Stimulated activated CD4-positive, alpha-beta T cell treated with anti-CD3 and anti-CD28 coated beads, Interleukin-4, amount 100 ng/mL, for 4 hours (primary cell): ENCODE results near the gene SLC16A5.

ENCODE experiments used
- DNase-seq, 2 experiments: peaks; one replicate each; pipeline ENCODE4 v3.0.0-alpha.2; 2020

Gene SLC16A5

DNA sequence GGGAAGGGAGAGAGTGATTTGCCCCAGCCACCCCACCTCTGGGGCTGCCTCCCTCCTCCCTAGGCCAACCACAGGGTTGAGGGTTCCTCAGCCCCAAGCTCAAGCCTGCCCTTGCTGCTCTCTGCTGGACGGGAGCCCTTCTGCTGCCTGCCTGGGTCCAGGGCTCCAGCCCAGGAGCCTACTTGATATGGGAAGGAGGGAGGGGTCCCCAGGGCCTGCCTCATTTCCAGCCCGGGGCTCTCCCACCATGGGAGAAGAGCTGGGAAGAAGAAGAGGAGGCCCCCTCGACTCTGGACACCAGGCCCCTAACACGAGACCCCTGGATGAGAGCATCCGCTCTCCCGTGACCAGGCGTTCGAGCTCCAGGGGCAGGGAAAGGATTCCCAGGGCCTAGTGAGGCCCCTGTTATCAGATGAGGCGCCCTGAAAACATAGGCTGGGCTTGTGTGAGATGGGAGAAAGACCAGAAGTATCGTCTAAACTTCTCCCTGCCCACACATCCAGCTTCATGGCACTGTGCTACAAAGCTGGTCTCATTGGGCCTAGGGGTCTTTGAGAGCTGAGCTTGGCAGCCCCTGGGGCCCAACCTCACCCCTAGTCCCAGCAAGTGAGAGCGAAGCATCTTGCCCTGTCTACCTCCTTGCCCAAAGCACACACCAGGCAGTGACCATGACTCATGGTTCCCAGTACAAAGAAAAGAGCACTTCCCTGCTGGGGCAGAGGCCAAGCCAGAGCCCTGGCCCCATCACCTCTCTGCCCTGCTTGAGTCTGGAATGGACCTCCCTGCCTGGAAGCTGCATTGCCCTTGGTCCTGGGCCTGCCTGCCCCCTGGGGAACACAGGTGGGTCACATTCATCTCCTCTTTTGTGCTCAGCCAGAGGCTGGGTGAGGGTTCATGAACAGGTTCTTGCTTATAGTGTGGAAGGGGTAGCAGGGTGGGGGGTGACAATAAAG, 987 bp downstream of the SLC16A5 start:
- DNase-seq: no peak

DNA sequence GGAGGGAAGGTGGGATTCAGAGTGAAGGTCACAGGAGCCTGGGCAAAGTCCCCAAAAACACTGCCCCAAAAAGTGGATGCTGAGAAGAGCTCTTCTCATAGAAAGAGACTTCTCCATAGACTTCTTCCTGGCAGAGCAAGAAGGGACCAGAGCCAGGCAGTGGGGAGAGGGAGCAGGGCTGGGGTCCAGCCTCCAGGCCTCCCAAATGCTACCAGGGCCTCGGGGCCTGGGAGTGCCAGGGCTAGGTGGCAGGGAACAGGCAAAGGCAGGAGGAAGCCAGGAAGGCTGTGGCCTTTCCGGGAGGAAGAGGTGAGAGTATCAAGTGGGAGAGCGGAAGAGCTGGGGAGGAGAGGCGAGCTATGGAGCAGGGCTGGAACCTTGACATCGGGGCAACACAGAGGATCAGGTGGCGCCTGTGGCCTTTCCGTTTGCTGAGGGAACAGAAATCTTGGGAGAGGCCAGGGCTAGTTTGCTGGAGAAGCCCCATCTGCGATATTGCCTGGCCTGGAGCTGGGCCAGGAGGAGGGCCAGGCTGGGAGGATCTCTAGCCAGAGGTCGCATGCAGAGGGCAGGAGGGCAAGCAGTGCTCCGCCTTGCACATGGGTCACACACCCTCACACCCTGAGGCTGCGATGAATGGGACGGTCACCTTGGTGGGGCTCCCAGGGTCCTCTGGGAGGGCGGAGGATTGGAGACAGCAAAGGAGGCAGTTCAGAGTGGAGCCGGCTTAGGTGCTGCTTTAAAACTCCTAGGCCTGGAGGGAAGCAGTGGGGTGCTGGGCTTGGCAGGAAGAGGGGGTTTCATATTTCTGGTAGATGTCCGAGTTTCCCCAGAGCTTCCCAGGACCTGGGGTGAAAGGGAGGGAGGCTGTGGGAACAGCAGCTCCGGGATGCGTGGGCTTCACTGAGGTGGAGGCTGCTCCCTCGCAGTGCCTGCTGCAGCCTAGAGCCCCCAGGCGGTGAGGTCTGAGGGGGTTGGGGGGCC, 3.4 kb downstream of the SLC16A5 start:
- DNase-seq: no peak

DNA sequence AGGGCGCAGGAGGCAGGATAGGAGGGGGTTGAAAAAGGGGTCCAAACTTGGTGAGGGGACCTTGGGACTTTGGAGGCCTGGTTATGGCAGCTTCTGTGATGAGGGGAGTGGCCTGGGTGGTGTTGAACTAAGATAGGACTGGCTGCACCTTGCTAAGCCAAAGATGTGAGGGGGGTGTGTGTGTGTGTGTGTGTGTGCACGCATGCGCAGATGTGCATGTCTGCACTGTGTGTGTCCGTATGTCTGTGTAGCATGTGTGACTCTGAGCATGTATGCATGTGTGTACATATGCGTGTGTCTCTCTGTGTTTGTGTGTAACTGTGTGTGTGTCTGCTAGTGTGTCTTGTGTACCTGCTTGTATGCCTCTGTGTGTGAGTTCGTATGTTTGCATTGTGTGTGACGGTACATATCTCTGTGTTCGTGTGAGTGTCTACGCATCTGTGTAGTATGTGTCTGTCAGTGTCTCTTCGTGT, 4.1 kb downstream of the SLC16A5 start:
- DNase-seq: no peak

GRCh38 chr17:75093548-75094158, 5.9 kb downstream of the SLC16A5 start:
- no peak for DNase-seq

DNA sequence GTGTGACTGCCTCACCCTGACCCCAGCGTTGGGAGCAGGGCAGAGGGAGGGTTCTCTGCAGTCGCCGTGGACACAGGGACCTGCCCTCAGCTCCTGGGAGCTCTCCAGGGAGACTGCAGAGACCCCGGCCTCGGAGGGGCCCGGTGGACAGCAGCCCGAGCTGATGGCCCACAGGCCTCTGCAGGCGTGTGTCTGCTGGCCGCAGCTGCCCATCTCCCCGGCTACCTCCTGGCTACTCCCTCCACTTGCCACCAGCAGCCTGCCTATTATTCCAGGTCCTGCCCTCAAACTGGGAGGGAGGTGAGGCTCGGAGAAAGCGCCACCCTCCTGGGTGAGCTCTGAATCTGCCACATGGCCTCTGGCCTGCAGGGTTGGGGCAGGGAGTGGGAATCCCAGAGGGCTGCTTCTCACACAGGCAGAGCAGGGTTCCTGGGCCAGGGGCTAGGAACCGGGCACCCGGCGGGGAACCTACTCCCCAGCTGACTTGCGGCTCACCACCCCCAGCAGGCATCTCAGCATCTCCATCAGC, 7.2 kb downstream of the SLC16A5 start:
- DNase-seq: no peak

- DNase-seq: no peak
These were observed 8.4 kb downstream of the SLC16A5 start for GRCh38 chr17:75096082-75096625.

DNA sequence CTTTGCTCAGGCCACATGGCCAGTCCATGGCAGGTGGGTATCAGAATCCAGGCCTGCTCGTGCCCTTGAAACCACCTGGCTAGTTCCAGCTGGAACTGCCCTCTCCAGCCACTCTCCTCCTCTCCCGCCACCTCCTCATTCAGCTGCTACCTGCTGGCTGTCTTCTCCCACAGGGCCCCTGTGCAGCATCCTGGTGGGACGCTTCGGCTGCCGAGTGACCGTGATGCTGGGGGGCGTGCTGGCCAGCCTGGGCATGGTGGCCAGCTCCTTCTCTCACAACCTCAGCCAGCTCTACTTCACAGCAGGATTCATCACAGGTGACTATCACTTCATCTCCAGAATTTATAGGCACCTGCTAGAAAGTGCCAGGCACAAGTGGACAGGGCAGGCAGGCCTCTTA, 10.1 kb downstream of the SLC16A5 start:
- no peak for DNase-seq

DNA sequence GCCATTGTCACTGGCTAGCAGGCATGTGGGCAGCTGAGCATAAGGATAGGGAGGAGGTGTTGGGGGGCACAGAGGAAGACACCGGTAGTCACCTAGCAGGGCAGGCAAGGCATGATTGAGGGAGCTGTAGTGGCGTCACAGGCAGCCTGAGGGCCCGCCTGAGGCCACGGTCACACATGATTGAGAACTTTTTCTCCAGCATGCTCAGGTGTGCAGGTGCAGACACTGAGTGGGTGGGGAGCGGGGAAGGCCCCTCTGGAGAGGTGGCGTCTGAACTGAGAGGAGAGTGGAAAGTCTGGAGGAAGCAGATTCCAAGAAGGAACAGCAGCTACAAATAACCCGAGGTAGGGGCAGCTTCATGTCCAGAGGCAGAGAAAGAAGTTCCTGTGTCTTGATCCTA, 11.1 kb downstream of the SLC16A5 start:
- DNase-seq: no peak

GRCh38 chr17:75099881-75100595, 12.3 kb downstream of the SLC16A5 start:
- no peak for DNase-seq

GRCh38 chr17:75102385-75102821, 14.6 kb downstream of the SLC16A5 start:
- no peak for DNase-seq

GRCh38 chr17:75103601-75104554, 16.1 kb downstream of the SLC16A5 start:
- DNase-seq: no peak

- DNase-seq: no peak
These were observed 17.6 kb downstream of the SLC16A5 start for GRCh38 chr17:75105126-75106080.

DNA sequence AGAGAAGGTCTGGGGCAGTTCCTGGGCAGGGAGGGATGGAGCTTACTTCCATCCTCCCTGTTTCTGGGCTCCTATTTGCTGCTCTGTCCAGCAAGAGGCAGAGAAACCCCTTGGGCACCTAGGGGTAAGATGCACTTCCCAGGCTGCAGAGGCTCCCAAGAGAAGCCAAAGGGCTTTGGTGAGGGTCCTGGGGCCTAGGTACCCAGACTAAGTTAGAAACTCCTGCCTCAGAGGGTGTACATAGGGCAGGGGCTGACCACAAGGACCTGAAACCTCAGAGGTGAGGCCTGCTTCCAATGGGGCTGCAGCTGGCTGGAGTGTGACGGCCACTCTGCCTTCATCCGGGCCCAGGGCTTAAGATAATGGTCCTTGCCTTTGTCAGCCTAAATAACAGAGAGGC, 20.4 kb downstream of the SLC16A5 start:
- no peak for DNase-seq

DNA sequence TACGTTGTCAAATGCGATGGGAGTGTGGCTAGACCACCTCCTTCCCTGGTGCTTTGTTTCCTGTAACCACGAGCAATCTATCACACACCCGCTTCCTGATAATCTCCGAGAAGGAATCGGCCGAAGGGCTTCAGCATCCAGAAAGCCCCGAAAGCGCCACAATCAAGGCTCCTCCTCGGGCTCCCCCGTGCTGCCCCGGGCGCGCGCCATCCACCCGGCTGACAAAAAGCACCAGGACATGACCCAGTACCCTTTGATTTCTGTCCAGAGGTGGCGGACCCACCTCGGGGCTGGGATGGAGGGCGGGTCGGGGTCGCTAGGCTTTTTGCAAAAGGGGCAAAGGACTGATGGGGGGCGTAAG, 21.3 kb downstream of the SLC16A5 start:
- DNase-seq: no peak

DNA sequence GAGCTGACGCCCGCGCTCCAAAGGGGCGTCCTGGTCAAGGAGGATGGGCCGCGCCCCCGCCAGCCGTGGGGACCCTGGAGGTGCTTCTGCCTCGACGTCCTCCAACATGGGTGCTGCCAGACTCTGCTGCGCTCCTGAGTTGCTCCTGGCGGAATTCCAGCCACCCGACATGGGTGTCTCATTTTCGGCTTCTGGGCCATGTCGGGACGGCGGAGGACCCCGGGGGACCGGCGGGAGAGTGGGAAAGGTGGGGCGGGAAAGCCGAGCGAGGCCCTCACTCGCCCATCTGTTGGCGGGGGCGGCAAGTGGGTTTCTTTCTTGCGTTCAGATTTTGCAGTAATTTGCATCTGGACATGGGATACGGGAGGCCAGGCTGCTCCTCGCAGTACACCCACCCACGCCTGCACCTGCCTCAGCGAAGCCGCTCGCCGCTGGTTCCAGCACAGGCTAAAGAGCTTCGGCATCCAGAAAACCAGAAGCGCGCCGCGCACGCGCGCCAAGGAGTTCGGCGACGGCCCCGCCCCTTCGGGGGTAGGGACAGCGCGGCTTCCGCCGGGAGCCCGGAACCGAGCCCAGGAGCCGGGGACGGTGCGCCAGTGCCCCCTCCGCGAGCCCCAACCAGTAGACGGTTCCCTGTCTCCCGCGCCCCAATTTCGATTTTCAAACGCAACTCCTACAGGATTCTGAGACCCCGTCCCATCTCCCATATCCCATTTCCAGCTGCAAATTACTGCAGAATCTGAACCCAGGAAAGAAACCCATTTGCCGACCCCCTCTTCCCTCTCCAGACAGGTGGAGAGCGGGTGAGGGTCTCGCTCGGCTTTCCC, 21.9 kb downstream of the SLC16A5 start, which contains the start of gene ARMC7:
TSS of gene ARMC7 (plus strand) at position 563 of the 827 bp plus-strand sequence. CDS start 320 bp downstream, outside the sequence.
- DNase-seq: peak; percentile 88 to 91

- no peak for DNase-seq
These were observed 22.6 kb downstream of the SLC16A5 start for GRCh38 chr17:75110234-75110937.

- DNase-seq: no peak
These were observed 24.1 kb downstream of the SLC16A5 start for GRCh38 chr17:75111777-75112335.
